Measurements from ENCODE around the gene RNASE11.

RNASE11 gene

DNA sequence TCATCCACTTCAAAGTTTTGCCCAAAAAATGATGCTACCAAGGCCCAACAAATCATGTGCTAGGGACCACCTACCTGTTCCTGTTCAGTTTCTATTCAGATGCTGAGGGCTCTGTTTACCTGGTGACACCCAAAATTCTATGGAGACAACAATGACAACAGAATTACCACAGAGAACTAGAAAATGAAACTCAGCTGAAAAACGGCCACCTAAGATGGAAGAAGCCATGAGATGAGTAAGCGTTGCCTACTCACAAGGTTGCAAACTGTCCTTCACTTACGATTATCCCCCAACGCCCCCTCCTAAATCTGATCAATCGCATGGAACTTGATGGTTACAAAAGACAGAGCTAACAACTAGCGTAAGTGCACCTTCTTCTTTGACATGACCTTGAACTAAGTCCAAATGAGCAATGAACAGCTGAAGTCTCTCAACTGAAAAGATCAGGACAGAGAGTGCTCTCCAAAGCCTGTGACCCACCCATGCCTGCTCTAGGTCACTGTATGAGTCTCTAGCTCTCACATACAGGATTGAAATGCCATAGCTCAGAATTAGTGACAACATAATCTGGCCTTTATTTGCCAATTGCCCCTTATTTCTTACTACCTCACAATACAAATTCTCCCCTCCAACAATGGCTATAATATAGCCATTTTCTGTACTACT is at the start of gene RNASE11:
TSS of gene RNASE11 (minus strand) at position 513 of the 666 bp plus-strand sequence.
- TF ChIP-seq, protein P1, sequence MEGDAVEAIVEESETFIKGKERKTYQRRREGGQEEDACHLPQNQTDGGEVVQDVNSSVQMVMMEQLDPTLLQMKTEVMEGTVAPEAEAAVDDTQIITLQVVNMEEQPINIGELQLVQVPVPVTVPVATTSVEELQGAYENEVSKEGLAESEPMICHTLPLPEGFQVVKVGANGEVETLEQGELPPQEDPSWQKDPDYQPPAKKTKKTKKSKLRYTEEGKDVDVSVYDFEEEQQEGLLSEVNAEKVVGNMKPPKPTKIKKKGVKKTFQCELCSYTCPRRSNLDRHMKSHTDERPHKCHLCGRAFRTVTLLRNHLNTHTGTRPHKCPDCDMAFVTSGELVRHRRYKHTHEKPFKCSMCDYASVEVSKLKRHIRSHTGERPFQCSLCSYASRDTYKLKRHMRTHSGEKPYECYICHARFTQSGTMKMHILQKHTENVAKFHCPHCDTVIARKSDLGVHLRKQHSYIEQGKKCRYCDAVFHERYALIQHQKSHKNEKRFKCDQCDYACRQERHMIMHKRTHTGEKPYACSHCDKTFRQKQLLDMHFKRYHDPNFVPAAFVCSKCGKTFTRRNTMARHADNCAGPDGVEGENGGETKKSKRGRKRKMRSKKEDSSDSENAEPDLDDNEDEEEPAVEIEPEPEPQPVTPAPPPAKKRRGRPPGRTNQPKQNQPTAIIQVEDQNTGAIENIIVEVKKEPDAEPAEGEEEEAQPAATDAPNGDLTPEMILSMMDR (IDR thresholded peaks at IDR 0.05): no peak
- TF ChIP-seq ZFX (IDR thresholded peaks at IDR 0.05; ENCODE audit: borderline replicate concordance): no peak

DNA sequence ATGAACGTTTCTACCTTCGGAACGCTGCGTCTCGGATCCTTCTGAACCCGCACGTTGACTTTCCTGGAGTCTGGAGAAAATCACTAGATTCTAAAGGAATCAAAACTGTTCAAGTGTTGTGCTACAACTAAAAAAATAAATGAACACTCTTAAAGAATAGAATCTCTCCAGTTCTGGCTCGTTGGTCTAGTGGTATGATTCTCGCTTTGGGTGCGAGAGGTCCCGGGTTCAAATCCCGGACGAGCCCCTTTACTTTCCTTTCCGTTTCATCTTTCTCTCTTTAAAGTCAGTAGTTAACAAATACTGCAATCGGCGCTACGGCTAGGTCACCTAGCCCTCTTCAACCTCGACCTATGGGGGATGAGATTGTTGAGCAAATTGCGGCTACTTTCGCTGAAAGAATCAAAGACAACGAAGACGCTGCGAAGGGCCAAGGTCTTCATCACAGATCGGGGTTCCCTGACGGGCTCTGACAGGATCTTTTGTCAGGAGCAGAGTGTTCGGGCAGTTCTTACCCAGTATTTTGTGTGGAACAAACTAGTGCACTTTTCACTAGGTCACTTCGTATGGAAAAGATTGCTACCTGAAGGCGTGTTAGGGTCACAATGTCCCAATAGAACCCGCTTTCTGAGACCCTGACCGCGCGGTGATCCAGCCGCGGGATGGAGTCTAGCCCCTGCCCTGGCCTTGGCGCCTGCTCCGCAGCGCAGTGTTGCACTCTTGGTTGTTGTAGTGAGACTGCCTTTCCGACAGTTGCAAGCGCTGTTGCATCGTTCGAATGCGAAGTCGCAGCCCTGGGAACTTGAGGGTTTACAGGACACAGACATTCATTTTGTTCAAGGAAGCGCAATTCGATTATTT is 45.3 kb upstream of the RNASE11 start:
- TF ChIP-seq, protein P1 (IDR thresholded peaks at IDR 0.05): no peak
- no peak for TF ChIP-seq ZFX (IDR thresholded peaks at IDR 0.05; ENCODE audit: borderline replicate concordance)
- peak overlapping the region; percentile 79 for H3K27ac ChIP-seq

More for the DNA sequence above, at the start of gene RNASE11:
- no peak within 1 kb of the TSS for H3K27ac ChIP-seq

DNA sequence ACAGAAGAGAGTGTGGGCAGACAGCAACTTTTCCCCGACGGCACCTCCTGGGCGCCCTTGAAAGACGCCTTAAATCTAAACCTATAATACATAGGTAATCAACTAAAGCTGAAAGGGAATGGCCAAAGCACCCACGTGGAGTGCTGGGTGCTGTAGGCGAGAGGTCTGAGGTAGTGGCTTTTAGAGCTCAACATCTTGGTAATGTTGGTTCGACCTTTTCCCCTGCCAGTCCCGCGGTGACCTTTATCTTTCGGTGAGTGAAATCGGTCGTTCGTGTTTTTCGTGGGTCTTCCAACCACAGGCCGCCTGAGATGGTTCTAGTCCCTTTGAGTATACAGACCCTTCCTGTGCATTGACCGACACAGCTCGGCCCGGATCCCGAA is 44.6 kb upstream of the RNASE11 start:
- TF ChIP-seq ZFX (IDR thresholded peaks at IDR 0.05; ENCODE audit: borderline replicate concordance): no peak
- TF ChIP-seq, protein P1 (IDR thresholded peaks at IDR 0.05): no peak
- H3K27ac ChIP-seq: peak overlapping the region; percentile 79

DNA sequence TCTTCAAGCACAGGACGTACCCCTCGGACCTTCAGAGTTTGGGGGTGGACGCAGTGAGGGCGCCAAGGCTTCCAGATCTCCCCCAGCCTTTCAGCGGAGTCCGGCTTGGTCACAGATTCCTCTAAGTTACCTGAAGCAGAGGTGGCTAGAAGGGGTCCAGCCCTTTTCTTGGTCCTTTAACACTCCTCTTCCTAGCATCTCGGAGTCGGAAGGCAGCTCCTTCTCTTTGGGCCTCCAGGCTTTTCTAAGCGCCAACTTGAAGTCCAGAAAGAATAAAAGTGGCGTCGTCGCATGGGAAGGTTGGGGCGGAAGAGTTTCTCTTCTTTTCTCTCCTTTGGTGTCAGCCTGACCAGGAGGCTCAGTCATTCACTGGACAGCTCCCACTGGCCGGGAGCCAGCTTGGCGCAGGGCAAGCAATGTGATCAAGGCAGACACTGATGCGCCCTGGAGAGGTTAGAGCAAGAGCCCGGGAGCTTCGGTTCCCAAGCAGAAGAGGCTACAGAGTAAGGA is 44.1 kb upstream of the RNASE11 start:
- H3K27ac ChIP-seq: peak overlapping the region; percentile 79
- no peak for TF ChIP-seq ZFX (IDR thresholded peaks at IDR 0.05; ENCODE audit: borderline replicate concordance)
- TF ChIP-seq, protein P1 (IDR thresholded peaks at IDR 0.05): no peak

DNA sequence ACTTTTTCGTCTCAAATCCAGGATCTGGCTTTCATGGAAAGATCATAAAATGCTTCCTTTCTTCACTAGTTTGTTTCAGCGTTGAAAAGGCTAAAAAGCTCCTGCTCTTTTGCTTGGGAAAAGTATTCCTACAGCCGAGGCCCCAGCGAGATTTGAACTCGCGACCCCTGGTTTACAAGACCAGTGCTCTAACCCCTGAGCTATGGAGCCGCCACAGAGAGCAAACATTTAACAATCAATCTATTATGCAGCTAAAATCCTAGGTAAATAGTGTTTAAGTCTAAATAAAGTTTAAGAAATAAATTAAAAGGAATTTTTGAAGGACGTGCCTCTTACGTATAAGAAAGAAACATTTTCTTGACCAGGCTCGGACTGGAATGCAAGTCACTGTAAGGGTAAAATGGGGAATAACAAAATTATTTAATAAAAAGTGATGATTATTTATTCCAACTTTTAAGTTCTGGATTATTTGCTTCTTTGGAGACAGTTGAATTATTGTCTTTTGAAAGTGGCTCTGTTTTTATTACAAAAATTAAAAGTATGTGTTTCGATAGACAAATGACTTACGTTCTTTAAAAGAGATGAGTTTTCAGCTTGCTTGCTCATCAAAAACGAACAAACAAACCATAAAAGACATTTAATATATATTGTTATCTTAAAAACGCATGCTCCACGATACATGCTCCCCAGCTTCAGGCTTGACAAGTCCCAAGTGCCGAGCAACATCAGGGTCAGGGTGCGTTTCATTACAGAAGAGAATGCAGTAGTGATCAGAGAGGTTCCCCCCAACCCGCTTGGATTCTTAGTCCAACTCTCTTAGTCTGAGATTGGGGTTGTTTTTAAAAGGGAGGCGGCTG is 43.5 kb upstream of the RNASE11 start:
- TF ChIP-seq, protein P1 (IDR thresholded peaks at IDR 0.05): no peak
- no peak for TF ChIP-seq ZFX (IDR thresholded peaks at IDR 0.05; ENCODE audit: borderline replicate concordance)
- H3K27ac ChIP-seq: peak overlapping the region; percentile 79

DNA sequence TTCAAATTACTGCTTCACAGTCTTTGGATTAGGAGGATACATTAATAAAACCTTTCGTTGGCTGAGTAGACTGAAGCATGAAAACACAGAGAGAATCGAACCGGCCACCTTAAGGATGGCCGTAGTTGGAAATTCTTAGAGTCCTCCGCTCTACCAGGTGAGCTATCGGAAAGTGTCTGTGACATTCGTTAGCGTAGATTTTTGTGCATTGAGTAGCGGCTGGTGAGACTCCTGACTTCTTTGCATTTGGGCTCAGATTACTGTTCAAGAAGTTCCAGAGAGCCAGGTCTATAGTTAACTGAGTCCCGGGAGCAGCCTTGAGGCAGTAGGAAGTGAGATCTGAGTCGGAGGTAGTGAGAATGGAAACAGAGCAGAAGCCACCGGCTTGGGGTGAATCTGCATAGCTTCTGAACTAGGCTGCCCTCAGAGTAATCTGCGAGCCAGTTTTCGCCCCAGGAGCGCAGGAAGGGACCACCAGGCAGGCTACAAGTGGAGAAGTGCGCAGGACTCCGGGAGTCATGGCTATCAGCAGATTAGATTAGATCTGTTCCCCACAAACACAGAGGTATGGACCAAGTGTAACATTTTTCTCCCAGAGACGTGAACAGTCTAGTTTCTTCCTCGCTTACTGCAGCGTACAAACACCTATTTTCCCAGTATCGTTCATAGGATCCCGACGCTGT is 42.7 kb upstream of the RNASE11 start:
- TF ChIP-seq, protein P1 (IDR thresholded peaks at IDR 0.05): no peak
- TF ChIP-seq ZFX (IDR thresholded peaks at IDR 0.05; ENCODE audit: borderline replicate concordance): no peak
- peak overlapping the region; percentile 79 for H3K27ac ChIP-seq
